DND-41 (cell line): ENCODE data around the gene FAXDC2.

Source experiments
- ATAC-seq: fragments of 200-7000 bp; cut with Tn5 transposase; 3 replicates; pipeline ENCODE4 v1.9.1; 2021; ENCODE audit warnings: low read depth; ENCODE audit not compliant: insufficient read depth
- DNase-seq: peaks from one replicate; pipeline ENCODE4 v3.0.0-alpha.2; 2020
- H2AFZ ChIP-seq: 2 replicates; pipeline ENCODE4 v1.6.0; 2012; ENCODE audit warnings: low read depth, low read length
- H3K27ac ChIP-seq: 2 replicates; pipeline ENCODE4 v1.5.1; 2012; ENCODE audit warnings: low read length, inconsistent platforms
- H3K27me3 ChIP-seq: fragments of 200-600 bp; sonication (generic); 2 replicates; pipeline ENCODE4 v1.6.0; 2012; ENCODE audit warnings: low read length, mild to moderate bottlenecking, inconsistent platforms; ENCODE audit not compliant: insufficient read depth, poor library complexity
- H3K36me3 ChIP-seq: 2 replicates; pipeline ENCODE4 v1.5.1; 2012; ENCODE audit warnings: low read length, inconsistent platforms; ENCODE audit not compliant: insufficient read depth
- H3K4me1 ChIP-seq: 2 replicates; pipeline ENCODE4 v1.5.1; 2012; ENCODE audit warnings: mild to moderate bottlenecking, low read length; ENCODE audit not compliant: insufficient read depth
- H3K4me2 ChIP-seq: 2 replicates; pipeline ENCODE4 v1.6.0; 2012; ENCODE audit warnings: mild to moderate bottlenecking, moderate library complexity, low read length, inconsistent platforms; ENCODE audit not compliant: insufficient read depth
- H3K4me3 ChIP-seq, 2 experiments: fragments of 200-600 bp in 1 of 2; shearing (Covaris generic) in 1 of 2; 2 replicates each; pipeline ENCODE4 v1.5.1; 2012 to 2016; ENCODE audit warnings: inconsistent platforms in 2 of 2, low read length in 2 of 2, mild to moderate bottlenecking in 2 of 2, low read depth in 1 of 2, moderate library complexity in 1 of 2
- H3K79me2 ChIP-seq: 2 replicates; pipeline ENCODE4 v1.6.0; 2012; ENCODE audit warnings: low read length, inconsistent platforms; ENCODE audit not compliant: insufficient read depth
- H3K9ac ChIP-seq: 2 replicates; pipeline ENCODE4 v1.6.0; 2012; ENCODE audit warnings: low read depth, mild to moderate bottlenecking, inconsistent platforms, low read length, moderate library complexity
- H3K9me3 ChIP-seq: 2 replicates; pipeline ENCODE4 v1.5.1; 2012; ENCODE audit warnings: low read length, moderate library complexity, mild to moderate bottlenecking, inconsistent platforms; ENCODE audit not compliant: insufficient read depth, severe bottlenecking
- H4K20me1 ChIP-seq: 2 replicates; pipeline ENCODE4 v1.6.0; 2012; ENCODE audit warnings: low read length; ENCODE audit not compliant: insufficient read depth
- CTCF ChIP-seq: IDR thresholded peaks from 2 replicates; pipeline ENCODE4 v1.5.1; 2012; ENCODE audit warnings: borderline replicate concordance, low read length, moderate library complexity, mild to moderate bottlenecking; ENCODE audit not compliant: poor library complexity, severe bottlenecking; ENCODE audit errors: extremely low read depth
- EZH2 ChIP-seq: IDR thresholded peaks from 3 replicates; pipeline ENCODE4 v1.6.1; 2012; ENCODE audit warnings: borderline replicate concordance, low read depth, mild to moderate bottlenecking, moderate library complexity, low read length, inconsistent platforms; ENCODE audit not compliant: severe bottlenecking

Gene FAXDC2

DNA sequence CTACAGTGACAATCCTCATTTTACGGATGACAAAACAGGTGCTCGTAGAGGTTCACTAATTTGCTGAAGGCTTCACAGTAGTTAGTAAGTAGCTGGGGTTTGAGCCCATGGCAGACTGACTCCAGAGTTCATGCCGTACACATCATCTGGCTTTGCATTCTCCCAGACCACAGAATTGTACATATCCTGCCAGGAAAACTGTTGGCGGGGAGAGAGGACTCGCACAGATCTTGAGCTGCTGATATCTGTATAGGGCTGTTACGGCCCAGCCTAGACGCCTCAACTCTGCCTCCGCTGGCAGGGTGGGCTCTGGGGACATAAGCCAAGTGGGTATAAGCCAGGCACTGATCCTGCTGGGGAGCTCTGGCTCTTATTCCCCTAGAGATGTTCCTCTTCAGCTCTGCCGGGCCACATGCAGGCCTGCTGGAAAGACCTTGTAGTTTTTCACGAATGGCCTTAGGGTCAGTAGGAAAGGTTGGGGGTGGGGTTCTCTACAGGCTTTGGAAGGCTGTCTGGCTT, 79.0 kb downstream of the FAXDC2 start:
- Histone ChIP-seq H3K36me3 (peaks cover 69% of the 10 kb centered on the region), H3K9ac (no peak overlapping the region), H2AFZ (no peak overlapping the region), H3K27ac (no peak overlapping the region), H3K4me3 (no peak overlapping the region), H3K4me2 (no peak overlapping the region), H4K20me1 (peaks cover 96% of the 10 kb centered on the region), H3K4me1 (peaks cover 8% of the 10 kb centered on the region), H3K27me3 (no peaks in the 10 kb centered on the region), H3K9me3 (no peaks in the 10 kb centered on the region), H3K79me2 (peaks cover 99% of the 10 kb centered on the region)
- ATAC-seq (peak; percentile 36; the same call in 1 of the 3 replicates), DNase-seq (no peak)
- no peak for TF ChIP-seq EZH2
- peak; percentile 12 for TF ChIP-seq CTCF

DNA sequence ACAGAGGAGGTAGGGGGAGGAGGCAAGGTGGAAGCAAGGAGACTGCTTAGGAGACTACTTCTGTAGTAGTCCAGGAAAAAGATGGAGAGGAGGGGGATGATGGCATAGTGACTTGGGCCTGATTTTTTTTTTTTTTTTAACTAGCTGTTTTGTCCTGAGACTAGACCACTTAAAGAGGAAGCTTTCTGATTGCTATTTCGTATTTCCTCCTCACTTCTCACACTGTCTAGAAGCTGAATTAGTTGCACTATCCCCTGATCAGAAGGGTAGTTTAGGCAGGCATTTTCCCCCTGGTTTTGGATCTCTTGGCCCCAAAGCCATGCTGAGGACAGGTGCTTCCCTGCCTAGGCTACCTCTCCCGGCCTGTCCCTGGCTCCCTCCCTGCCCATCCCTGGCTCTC, 80.3 kb downstream of the FAXDC2 start:
- ATAC-seq (no peak), DNase-seq (no peak)
- Histone ChIP-seq H3K79me2 (peaks cover 99% of the 10 kb centered on the region), H3K4me1 (peaks cover 17% of the 10 kb centered on the region), H4K20me1 (peaks cover 96% of the 10 kb centered on the region), H3K27me3 (no peaks in the 10 kb centered on the region), H3K9me3 (no peaks in the 10 kb centered on the region), H3K4me3 (no peak overlapping the region), H3K27ac (no peak overlapping the region), H2AFZ (no peak overlapping the region), H3K4me2 (no peak overlapping the region), H3K9ac (no peak overlapping the region), H3K36me3 (peaks cover 71% of the 10 kb centered on the region)
- no peak for TF ChIP-seq CTCF
- TF ChIP-seq EZH2, result no peak
